H9 (cell line): Measurements from ENCODE around the gene MAP1B. TPM values are rescaled to one million over a fixed set of nuclear protein-coding genes. Genes with fewer than 3 reads are reported as not detected.

ENCODE experiments used
- DNase-seq: peaks from one replicate; pipeline ENCODE4 v3.0.0-alpha.2; 2017
- H2AFZ ChIP-seq: one replicate; pipeline ENCODE4 v1.6.1; 2013; ENCODE audit warnings: mild to moderate bottlenecking, low read length, control low read depth, moderate library complexity
- H2AK5ac ChIP-seq: 2 replicates; pipeline ENCODE4 v1.6.1; 2013; ENCODE audit warnings: low read length, control low read depth, mixed read lengths; ENCODE audit not compliant: insufficient read length
- H2BK120ac ChIP-seq: one replicate; pipeline ENCODE4 v1.6.1; 2013; ENCODE audit warnings: low read depth, mild to moderate bottlenecking, low read length, control low read depth, inconsistent platforms; ENCODE audit not compliant: poor library complexity, severe bottlenecking
- H2BK12ac ChIP-seq: 2 replicates; pipeline ENCODE4 v1.6.1; 2013; ENCODE audit warnings: low read length, control low read depth, mixed read lengths, low read depth; ENCODE audit not compliant: insufficient read length
- H2BK15ac ChIP-seq: 2 replicates; pipeline ENCODE4 v1.6.1; 2013; ENCODE audit warnings: low read depth, low read length, control low read depth
- H2BK20ac ChIP-seq: one replicate; pipeline ENCODE4 v1.6.1; 2013; ENCODE audit warnings: low read depth, mild to moderate bottlenecking, low read length, control low read depth, inconsistent platforms; ENCODE audit not compliant: poor library complexity, severe bottlenecking
- H2BK5ac ChIP-seq: 2 replicates; pipeline ENCODE4 v1.6.1; 2013; ENCODE audit warnings: low read length, control low read depth, mixed read lengths; ENCODE audit not compliant: insufficient read length
- H3K14ac ChIP-seq: 2 replicates; pipeline ENCODE4 v1.6.1; 2013; ENCODE audit warnings: low read length, control low read depth; ENCODE audit not compliant: insufficient read depth
- H3K18ac ChIP-seq: 2 replicates; pipeline ENCODE4 v1.6.1; 2013; ENCODE audit warnings: low read depth, mild to moderate bottlenecking, mixed read lengths, low read length, control low read depth; ENCODE audit not compliant: insufficient read length
- H3K23ac ChIP-seq: 2 replicates; pipeline ENCODE4 v1.6.1; 2013; ENCODE audit warnings: low read length, control low read depth, mixed read lengths, low read depth; ENCODE audit not compliant: insufficient read length
- H3K23me2 ChIP-seq: 2 replicates; pipeline ENCODE4 v1.6.1; 2013; ENCODE audit warnings: low read depth, mild to moderate bottlenecking, mixed read lengths, low read length, control low read depth; ENCODE audit not compliant: insufficient read length, poor library complexity, severe bottlenecking
- H3K27ac ChIP-seq: 2 replicates; pipeline ENCODE4 v1.5.1; 2013; ENCODE audit warnings: low read length, control low read depth, mixed read lengths, low read depth; ENCODE audit not compliant: insufficient read length
- H3K27me3 ChIP-seq: 2 replicates; pipeline ENCODE4 v1.6.1; 2013; ENCODE audit warnings: low read length, control low read depth, inconsistent platforms; ENCODE audit not compliant: insufficient read depth
- H3K4ac ChIP-seq: 2 replicates; pipeline ENCODE4 v1.6.1; 2013; ENCODE audit warnings: low read depth, mild to moderate bottlenecking, control low read depth, inconsistent platforms, low read length, moderate library complexity
- H3K4me1 ChIP-seq: 2 replicates; pipeline ENCODE4 v1.6.1; 2013; ENCODE audit warnings: low read length, control low read depth, inconsistent platforms; ENCODE audit not compliant: insufficient read depth
- H3K4me2 ChIP-seq: 2 replicates; pipeline ENCODE4 v1.6.1; 2013; ENCODE audit warnings: low read length, control low read depth, mixed read lengths; ENCODE audit not compliant: insufficient read length, insufficient read depth
- H3K56ac ChIP-seq: 2 replicates; pipeline ENCODE4 v1.6.1; 2013; ENCODE audit warnings: low read depth, mild to moderate bottlenecking, mixed read lengths, low read length, control low read depth; ENCODE audit not compliant: insufficient read length
- H3K79me1 ChIP-seq: 2 replicates; pipeline ENCODE4 v1.6.1; 2013; ENCODE audit warnings: low read depth, mild to moderate bottlenecking, moderate library complexity, low read length, control low read depth, inconsistent platforms; ENCODE audit not compliant: insufficient read depth, poor library complexity, severe bottlenecking
- H3K79me2 ChIP-seq: 2 replicates; pipeline ENCODE4 v1.6.1; 2013; ENCODE audit warnings: low read length, control low read depth, inconsistent platforms; ENCODE audit not compliant: insufficient read depth
- H3K9ac ChIP-seq: 2 replicates; pipeline ENCODE4 v1.6.1; 2013; ENCODE audit warnings: low read length, control low read depth, mixed read lengths; ENCODE audit not compliant: insufficient read length; ENCODE audit errors: extremely low read depth
- H3K9me3 ChIP-seq: one replicate; pipeline ENCODE4 v1.6.1; 2013; ENCODE audit warnings: low read depth, low read length, inconsistent platforms; ENCODE audit not compliant: control insufficient read depth
- H3T11ph ChIP-seq: one replicate; pipeline ENCODE4 v1.6.1; 2013; ENCODE audit warnings: mild to moderate bottlenecking, low read length, control low read depth, inconsistent platforms
- H4K20me1 ChIP-seq: one replicate; pipeline ENCODE4 v1.6.1; 2013; ENCODE audit not compliant: control insufficient read depth, insufficient read length, insufficient read depth
- H4K5ac ChIP-seq: 2 replicates; pipeline ENCODE4 v1.6.1; 2013; ENCODE audit warnings: low read depth, mild to moderate bottlenecking, mixed read lengths, low read length, control low read depth; ENCODE audit not compliant: insufficient read length
- H4K8ac ChIP-seq: replicated peaks from 2 replicates; pipeline ENCODE4 v1.6.1; 2013; ENCODE audit warnings: low read length, control low read depth, mixed read lengths, low read depth; ENCODE audit not compliant: insufficient read length
- H4K91ac ChIP-seq: 2 replicates; pipeline ENCODE4 v1.6.1; 2013; ENCODE audit warnings: low read depth, mild to moderate bottlenecking, moderate library complexity, mixed read lengths, low read length, control low read depth; ENCODE audit not compliant: insufficient read length
- H3K27ac Mint-ChIP-seq, 3 experiments: 2 replicates in 2 of 3; 3 replicates in 1 of 3; pipeline ENCODE4 v1.8.0; 2020 to 2021; ENCODE audit warnings: mixed read lengths in 3 of 3, mild to moderate bottlenecking in 1 of 3, moderate library complexity in 1 of 3
- H3K27me3 Mint-ChIP-seq: 2 replicates; pipeline ENCODE4 v1.8.0; 2021; ENCODE audit warnings: low read depth, mild to moderate bottlenecking, moderate library complexity, mixed read lengths
- H3K36me3 Mint-ChIP-seq, 3 experiments: 2 replicates in 2 of 3; 3 replicates in 1 of 3; pipeline ENCODE4 v1.8.0; 2020 to 2021; ENCODE audit warnings: low read depth in 3 of 3, mixed read lengths in 3 of 3; ENCODE audit not compliant: insufficient read depth in 1 of 3
- H3K4me1 Mint-ChIP-seq, 2 experiments: 2 replicates each; pipeline ENCODE4 v1.8.0; 2020; ENCODE audit warnings: mixed read lengths in 2 of 2
- H3K4me3 Mint-ChIP-seq, 2 experiments: 2 replicates in 1 of 2; 3 replicates in 1 of 2; pipeline ENCODE4 v1.8.0; 2020 to 2021; ENCODE audit warnings: mild to moderate bottlenecking in 2 of 2, mixed read lengths in 2 of 2, moderate library complexity in 1 of 2
- H3K9me3 Mint-ChIP-seq, 2 experiments: 2 replicates in 1 of 2; 3 replicates in 1 of 2; pipeline ENCODE4 v1.8.0; 2020; ENCODE audit warnings: mild to moderate bottlenecking in 2 of 2, mixed read lengths in 2 of 2, moderate library complexity in 1 of 2
- whole genome bisulfite sequencing: extraction: QIAGEN DNeasy Blood & Tissue Kit; methylation state at CpG from one replicate; pipeline ENCODE4 v1.1.7; 2013; ENCODE audit warnings: missing lambda C conversion rate, low lambda C conversion rate, mixed read lengths; ENCODE audit not compliant: insufficient read length; ENCODE audit errors: extremely low coverage; 5-methylcytosine and 5-hydroxymethylcytosine counted together
- total RNA-seq: library from RNA; stranded (reverse); gene quantifications from 2 replicates; pipeline ENCODE4 v1.2.1, GENCODE V29; 2021
- TF ChIP-seq, protein P1 (sequence below): fragments of 200-600 bp; sonication (generic); conservative IDR thresholded peaks from 3 replicates; pipeline ENCODE4 v1.8.0; 2021; ENCODE audit warnings: antibody characterized with exemption, mild to moderate bottlenecking

The MAP1B gene
- total RNA-seq, 1 experiment from 2014 or later = 67.5 TPM

GRCh38 chr5:72137826-72138409 lies 30.6 kb downstream of the MAP1B start:
- Histone ChIP-seq H3K23me2 (no peaks in the 10 kb centered on the region), H3K79me1 (peaks cover 6% of the 10 kb centered on the region), H2AFZ (no peak overlapping the region), H3K27ac (no peak overlapping the region), H3K4me1 (peaks cover 6% of the 10 kb centered on the region; the same call in 1 of the 2 replicates), H3K56ac (no peak overlapping the region), H4K5ac (no peak overlapping the region), H3K9ac (no peak overlapping the region), H3K4me2 (no peak overlapping the region), H4K8ac (no peak overlapping the region), H4K91ac (no peak overlapping the region), H3K18ac (no peak overlapping the region), H2BK12ac (no peak overlapping the region), H3K9me3 (no peaks in the 10 kb centered on the region), H3K14ac (no peak overlapping the region), H3T11ph (no peak overlapping the region), H2BK20ac (no peak overlapping the region), H2BK120ac (no peak overlapping the region), H2BK15ac (no peak overlapping the region), H3K4ac (no peak overlapping the region), H2BK5ac (no peak overlapping the region), H2AK5ac (no peak overlapping the region), H3K27me3 (no peaks in the 10 kb centered on the region), H3K79me2 (peaks cover 2% of the 10 kb centered on the region; the same call in 1 of the 2 replicates), H3K23ac (no peak overlapping the region), H4K20me1 (no peaks in the 10 kb centered on the region)
- Mint-ChIP-seq H3K36me3 (peaks cover 2 to 17% (median 9%) of the 10 kb centered on the region in 3 experiments; a peak in 6 of 7 replicates), H3K27me3 (no peaks in the 10 kb centered on the region), H3K9me3 (no peaks in the 10 kb centered on the region), H3K27ac (no peak overlapping the region), H3K4me1 (peaks cover 17 to 22% of the 10 kb centered on the region in 2 experiments), H3K4me3 (no peak overlapping the region)
- DNase-seq = no peak
- TF ChIP-seq, protein P1, sequence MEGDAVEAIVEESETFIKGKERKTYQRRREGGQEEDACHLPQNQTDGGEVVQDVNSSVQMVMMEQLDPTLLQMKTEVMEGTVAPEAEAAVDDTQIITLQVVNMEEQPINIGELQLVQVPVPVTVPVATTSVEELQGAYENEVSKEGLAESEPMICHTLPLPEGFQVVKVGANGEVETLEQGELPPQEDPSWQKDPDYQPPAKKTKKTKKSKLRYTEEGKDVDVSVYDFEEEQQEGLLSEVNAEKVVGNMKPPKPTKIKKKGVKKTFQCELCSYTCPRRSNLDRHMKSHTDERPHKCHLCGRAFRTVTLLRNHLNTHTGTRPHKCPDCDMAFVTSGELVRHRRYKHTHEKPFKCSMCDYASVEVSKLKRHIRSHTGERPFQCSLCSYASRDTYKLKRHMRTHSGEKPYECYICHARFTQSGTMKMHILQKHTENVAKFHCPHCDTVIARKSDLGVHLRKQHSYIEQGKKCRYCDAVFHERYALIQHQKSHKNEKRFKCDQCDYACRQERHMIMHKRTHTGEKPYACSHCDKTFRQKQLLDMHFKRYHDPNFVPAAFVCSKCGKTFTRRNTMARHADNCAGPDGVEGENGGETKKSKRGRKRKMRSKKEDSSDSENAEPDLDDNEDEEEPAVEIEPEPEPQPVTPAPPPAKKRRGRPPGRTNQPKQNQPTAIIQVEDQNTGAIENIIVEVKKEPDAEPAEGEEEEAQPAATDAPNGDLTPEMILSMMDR = peak; percentile 61
- no CpG with 5 or more reads among the region's 2 CpGs for WGBS
